Ascending aorta (tissue), 2 donors: ENCODE data around the gene LRRC7. TPM values are rescaled to one million over a fixed set of nuclear protein-coding genes. Genes with fewer than 3 reads are reported as not detected.

Source experiments
- DNase-seq, 2 donors: peaks; one replicate each; pipeline ENCODE4 v3.0.0-alpha.2; 2019; ENCODE audit warnings: low spot score in 2 of 2
- H3K27ac ChIP-seq, 2 donors: fragments of 200-600 bp; sonication (generic); one replicate each; pipeline ENCODE4 v1.5.1; 2016 to 2017; ENCODE audit warnings: mild to moderate bottlenecking in 1 of 2
- H3K27me3 ChIP-seq: fragments of 200-600 bp; sonication (generic); one replicate; pipeline ENCODE4 v1.5.1; 2017
- H3K36me3 ChIP-seq, 2 donors: fragments of 200-600 bp; sonication (generic); one replicate each; pipeline ENCODE4 v1.5.1; 2016
- H3K4me1 ChIP-seq, 2 donors: fragments of 200-600 bp; sonication (generic); one replicate each; pipeline ENCODE4 v1.5.1; 2016 to 2017; ENCODE audit warnings: mild to moderate bottlenecking in 1 of 2
- H3K4me3 ChIP-seq, 2 donors: fragments of 200-600 bp; sonication (generic); one replicate each; pipeline ENCODE4 v1.5.1; 2016 to 2017; ENCODE audit warnings: mild to moderate bottlenecking in 1 of 2
- H3K9me3 ChIP-seq, 2 donors: fragments of 200-600 bp; sonication (generic); one replicate each; pipeline ENCODE4 v1.5.1; 2016
- CTCF ChIP-seq, 3 experiments: fragments of 200-600 bp in 2 of 3; fragments of 450-650 bp in 1 of 3; sonication (generic) in 2 of 3; IDR thresholded peaks; one replicate each; pipeline ENCODE4 v1.5.1; 2016 to 2019; ENCODE audit warnings: antibody characterized with exemption in 3 of 3, mild to moderate bottlenecking in 1 of 3, moderate library complexity in 1 of 3
- intact Hi-C: fragments of 100-400 bp; cut with DNase I; formaldehyde crosslinking; loops from one replicate; pipeline ENCODE4 v1.15.1; 2023
- total RNA-seq: library from RNA; depleted of rRNA; stranded (reverse); fragments of >200 nt; gene quantifications from one replicate; pipeline ENCODE4 v1.1.0, GENCODE V29; 2016

The LRRC7 gene
- total RNA-seq, 1 donor from 2014 or later: not detected

GRCh38 chr1:69747207-69747606, 179.5 kb downstream of the LRRC7 start:
- Histone ChIP-seq H3K4me3 (no peak overlapping the region), H3K9me3 (no peaks in the 10 kb centered on the region), H3K4me1 (no peaks in the 10 kb centered on the region), H3K36me3 (no peaks in the 10 kb centered on the region), H3K27ac (no peak overlapping the region), H3K27me3 (no peaks in the 10 kb centered on the region)
- no peak for TF ChIP-seq CTCF (IDR thresholded peaks at IDR 0.05)
- intact Hi-C loops: no loop called here
- no peak for DNase-seq

GRCh38 chr1:69750638-69751037, 182.9 kb downstream of the LRRC7 start:
- H3K4me3 ChIP-seq: no peak overlapping the region
- no peaks in the 10 kb centered on the region for H3K9me3 ChIP-seq
- no peak overlapping the region for H3K27ac ChIP-seq
- H3K36me3 ChIP-seq: no peaks in the 10 kb centered on the region
- TF ChIP-seq CTCF (IDR thresholded peaks at IDR 0.05): no peak
- H3K27me3 ChIP-seq: no peaks in the 10 kb centered on the region
- intact Hi-C loops: no loop called here
- DNase-seq: no peak
- H3K4me1 ChIP-seq: no peaks in the 10 kb centered on the region

- no peak for DNase-seq
- intact Hi-C loops: no loop called here
- Histone ChIP-seq H3K9me3 (no peaks in the 10 kb centered on the region), H3K27ac (no peak overlapping the region), H3K27me3 (no peaks in the 10 kb centered on the region), H3K4me1 (no peaks in the 10 kb centered on the region), H3K36me3 (no peaks in the 10 kb centered on the region), H3K4me3 (no peak overlapping the region)
- no peak for TF ChIP-seq CTCF (IDR thresholded peaks at IDR 0.05)
These were observed 185.1 kb downstream of the LRRC7 start for GRCh38 chr1:69752831-69753230.

- DNase-seq: no peak
- Histone ChIP-seq H3K4me3 (no peak overlapping the region), H3K27ac (no peak overlapping the region), H3K36me3 (no peaks in the 10 kb centered on the region), H3K9me3 (no peaks in the 10 kb centered on the region), H3K27me3 (no peaks in the 10 kb centered on the region), H3K4me1 (no peaks in the 10 kb centered on the region)
- no peak for TF ChIP-seq CTCF (IDR thresholded peaks at IDR 0.05)
- intact Hi-C loops: no loop called here
These were observed 186.8 kb downstream of the LRRC7 start for GRCh38 chr1:69754521-69754920.

GRCh38 chr1:69755647-69756046, 187.9 kb downstream of the LRRC7 start:
- intact Hi-C loops: no loop called here
- no peaks in the 10 kb centered on the region for H3K36me3 ChIP-seq

More at GRCh38 chr1:69755647-69756046, 187.9 kb downstream of the LRRC7 start:
- no peaks in the 10 kb centered on the region for H3K9me3 ChIP-seq
- no peaks in the 10 kb centered on the region for H3K4me1 ChIP-seq
- TF ChIP-seq CTCF (IDR thresholded peaks at IDR 0.05): no peak
- no peak overlapping the region for H3K4me3 ChIP-seq
- no peak for DNase-seq
- no peaks in the 10 kb centered on the region for H3K27me3 ChIP-seq
- H3K27ac ChIP-seq: no peak overlapping the region
